ENCODE data around the gene ZNF438.

DNA sequence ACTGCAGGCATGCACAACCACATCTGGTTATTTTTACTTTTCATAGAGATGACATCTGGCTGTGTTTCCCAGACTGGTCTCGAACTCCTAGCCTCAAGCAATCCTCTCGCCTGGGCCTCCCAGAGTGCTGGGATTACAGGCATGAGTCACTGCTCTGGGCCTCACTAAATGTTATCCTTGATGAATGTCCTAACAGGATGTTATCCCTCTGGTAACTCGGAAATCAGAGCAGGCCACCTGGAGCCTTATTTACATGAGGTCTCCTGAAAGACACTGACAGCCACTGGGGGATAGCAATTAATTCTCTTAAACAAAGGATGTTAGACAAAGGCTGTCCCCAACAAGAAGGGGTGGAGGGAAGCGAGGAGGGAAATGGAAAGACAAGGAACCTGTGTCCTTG is 4.5 kb upstream of the ZNF438 start:
- TF ChIP-seq, protein P1, sequence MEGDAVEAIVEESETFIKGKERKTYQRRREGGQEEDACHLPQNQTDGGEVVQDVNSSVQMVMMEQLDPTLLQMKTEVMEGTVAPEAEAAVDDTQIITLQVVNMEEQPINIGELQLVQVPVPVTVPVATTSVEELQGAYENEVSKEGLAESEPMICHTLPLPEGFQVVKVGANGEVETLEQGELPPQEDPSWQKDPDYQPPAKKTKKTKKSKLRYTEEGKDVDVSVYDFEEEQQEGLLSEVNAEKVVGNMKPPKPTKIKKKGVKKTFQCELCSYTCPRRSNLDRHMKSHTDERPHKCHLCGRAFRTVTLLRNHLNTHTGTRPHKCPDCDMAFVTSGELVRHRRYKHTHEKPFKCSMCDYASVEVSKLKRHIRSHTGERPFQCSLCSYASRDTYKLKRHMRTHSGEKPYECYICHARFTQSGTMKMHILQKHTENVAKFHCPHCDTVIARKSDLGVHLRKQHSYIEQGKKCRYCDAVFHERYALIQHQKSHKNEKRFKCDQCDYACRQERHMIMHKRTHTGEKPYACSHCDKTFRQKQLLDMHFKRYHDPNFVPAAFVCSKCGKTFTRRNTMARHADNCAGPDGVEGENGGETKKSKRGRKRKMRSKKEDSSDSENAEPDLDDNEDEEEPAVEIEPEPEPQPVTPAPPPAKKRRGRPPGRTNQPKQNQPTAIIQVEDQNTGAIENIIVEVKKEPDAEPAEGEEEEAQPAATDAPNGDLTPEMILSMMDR (conservative IDR thresholded peaks at IDR 0.05 in 1 of 2, IDR thresholded peaks at IDR 0.05 in 1 of 2; ENCODE audit: low read depth in 1 of 2, low read length in 2 of 2) = no peak
- TF ChIP-seq EZH2 (IDR thresholded peaks at IDR 0.05; ENCODE audit: low read length, missing control alignments) = no peak
